ENCODE data around the gene MTERF2.

The MTERF2 gene

DNA sequence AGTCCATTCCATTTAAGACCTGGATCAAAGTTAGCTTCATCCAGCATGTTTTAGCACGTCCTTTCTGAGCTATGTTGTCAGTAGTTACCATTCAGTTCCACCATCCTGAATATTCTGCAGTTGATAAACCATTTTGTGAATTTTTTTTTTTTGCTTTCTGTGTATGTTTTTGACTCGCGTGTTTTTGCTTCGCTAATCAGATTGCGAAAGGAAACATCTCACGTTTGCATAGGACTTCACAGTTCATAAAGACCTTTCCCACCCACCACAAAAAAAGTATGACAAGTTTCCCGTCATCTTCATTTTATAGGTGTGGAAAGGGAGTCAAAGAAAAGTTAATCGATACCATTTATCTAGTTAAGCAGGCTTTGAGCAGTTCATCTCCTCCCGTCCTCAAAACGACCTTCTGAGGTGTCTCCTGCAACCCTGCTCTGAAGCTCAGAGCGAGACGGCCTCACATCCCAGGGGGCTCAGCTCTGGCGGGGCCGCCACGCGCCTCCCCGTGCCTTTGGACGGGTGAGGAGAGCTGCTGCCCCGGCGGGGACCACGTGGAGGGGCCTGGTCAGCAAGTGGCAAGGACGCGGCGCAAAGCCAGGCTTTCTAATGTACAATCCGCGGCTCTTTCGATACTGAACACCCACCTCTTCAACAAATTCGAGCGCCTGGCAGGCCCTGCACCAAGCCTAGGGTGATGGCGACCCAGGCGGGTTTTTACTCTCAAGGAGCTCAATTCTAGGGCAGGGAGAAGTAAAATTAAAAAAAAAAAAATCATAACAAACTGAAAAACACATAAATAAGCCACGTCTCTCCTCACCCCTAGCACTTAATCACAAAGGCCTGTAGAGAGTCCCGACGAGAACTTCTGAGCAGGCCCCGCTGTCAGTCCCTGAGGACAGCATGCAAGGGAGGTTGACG lies 32.2 kb downstream of the MTERF2 start:
- peak; percentile 50 for DNase-seq (ENCODE audit: low spot score)

DNA sequence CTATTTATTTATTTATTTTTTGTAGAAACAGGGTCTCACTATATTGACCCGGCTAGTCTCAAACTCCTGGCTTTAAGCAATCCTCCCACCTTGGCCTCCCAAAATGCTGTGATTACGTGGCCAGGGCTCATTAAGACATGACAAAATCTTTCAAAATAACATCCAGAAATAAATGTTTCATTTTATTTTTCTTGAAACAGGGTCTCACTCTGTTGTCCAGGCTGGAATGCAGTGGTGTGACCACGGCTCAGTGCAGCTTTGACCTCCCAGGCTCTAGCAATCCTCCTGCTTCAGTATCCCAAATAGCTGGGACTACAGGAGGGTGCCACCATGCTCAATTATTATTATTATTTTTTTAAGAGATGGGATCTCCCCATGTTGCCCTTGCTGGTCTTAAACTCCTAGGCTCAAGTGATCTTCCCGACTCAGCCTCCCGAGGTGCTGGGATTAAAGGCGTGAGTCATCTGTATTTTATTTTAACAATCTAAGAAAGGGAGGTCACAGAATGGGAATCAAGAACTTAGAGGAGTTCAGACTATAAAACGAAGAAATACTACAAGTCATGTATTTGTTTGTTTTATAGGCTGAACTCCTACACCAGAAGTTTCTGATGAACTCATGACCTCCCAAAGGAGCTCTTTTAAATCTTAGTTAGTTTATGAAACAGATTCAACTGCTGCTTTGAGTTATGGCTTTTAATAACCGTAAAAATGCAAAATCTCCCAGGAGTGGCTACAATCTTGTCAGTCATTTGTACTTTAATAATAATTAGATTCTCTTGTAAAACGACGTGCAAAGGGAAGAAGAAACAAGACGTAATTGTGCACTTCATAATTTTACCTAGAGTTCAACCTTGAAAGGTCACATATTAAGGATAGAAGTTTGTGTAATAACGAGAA lies 33.3 kb downstream of the MTERF2 start:
- no peak for DNase-seq (ENCODE audit: low spot score)

DNA sequence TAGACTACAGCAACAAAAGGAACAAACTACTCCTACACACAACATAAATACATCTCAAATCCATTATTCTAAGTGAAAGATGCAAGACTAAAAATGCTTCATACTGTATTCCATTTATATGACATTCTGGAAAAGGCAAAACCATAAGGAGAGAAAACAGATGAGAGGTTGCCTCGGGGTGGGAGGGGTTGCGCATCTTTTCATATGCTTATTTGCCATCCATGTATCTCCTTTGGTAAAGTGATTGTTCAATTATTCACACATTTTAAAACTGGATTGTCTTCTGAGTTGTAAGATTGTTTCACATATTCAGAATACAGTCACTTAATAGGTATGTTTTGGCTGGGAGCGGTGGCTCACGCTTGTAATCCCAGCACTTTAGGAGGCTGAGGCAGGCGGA lies 36.4 kb downstream of the MTERF2 start:
- no peak for DNase-seq (ENCODE audit: low spot score)

DNA sequence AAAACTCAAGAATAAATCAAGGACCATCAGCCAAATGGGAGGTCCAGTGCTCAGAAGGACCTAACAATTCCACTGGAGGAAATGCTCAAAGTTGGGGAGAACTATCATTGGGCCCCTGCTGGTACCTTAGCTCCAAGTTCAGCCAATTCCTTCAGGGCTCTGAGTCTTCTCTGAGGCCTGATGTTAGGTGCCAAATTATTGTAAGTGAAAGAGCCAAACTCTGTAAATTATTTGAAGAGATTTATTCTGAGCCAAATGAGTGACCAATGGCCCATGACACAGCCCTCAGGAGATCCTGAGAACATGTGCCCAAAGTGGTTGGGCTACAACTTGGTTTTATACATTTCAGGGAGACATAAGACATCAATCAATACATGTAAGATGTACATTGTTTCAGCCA lies 39.5 kb downstream of the MTERF2 start:
- DNase-seq (ENCODE audit: low spot score): no peak

DNA sequence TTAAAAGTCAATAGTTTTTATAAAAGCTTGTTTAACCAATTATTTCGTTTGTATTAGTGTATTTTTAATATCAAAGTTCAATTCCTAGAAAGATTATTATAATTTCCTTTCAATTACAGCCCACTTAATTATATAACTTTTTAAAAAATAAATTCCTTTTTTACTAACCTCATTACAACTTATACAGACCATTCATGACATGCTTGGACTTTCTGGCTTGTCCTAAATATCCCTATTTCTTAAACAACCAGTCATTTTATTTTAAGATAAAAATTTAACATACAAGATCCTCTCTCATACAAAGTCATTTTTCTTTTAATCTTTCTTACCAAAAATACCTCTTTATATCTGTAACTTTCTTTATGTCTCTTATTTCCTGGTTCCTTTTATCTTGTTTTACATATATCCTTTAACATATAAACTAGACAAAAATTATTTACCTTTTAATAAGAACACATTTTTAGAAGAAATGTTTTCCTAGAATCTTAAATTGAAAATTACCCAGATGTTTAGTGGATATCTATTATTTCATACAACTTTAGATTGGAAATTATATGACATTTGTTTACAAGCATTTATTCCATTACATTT lies 41.6 kb downstream of the MTERF2 start:
- DNase-seq (ENCODE audit: low spot score): no peak

DNA sequence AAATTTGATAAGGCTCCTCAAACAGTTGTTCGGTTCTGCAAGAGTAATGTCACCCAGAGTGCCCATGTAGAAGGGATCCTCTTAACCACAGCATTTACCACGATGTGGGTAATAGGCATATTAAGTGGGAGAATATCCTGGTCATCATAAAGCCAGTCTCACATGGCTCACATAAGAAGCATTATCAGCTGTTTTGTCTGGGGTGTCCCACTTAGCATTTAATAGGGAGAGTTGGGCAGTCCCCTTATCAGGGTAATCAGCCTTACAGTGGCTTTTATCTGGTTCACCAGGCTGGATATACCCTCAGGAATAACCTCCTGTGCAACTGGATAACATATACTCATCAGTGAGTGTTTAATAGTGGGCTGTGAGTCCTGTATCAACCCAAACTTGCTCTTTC lies 44.2 kb downstream of the MTERF2 start:
- no peak for DNase-seq (ENCODE audit: low spot score)

DNA sequence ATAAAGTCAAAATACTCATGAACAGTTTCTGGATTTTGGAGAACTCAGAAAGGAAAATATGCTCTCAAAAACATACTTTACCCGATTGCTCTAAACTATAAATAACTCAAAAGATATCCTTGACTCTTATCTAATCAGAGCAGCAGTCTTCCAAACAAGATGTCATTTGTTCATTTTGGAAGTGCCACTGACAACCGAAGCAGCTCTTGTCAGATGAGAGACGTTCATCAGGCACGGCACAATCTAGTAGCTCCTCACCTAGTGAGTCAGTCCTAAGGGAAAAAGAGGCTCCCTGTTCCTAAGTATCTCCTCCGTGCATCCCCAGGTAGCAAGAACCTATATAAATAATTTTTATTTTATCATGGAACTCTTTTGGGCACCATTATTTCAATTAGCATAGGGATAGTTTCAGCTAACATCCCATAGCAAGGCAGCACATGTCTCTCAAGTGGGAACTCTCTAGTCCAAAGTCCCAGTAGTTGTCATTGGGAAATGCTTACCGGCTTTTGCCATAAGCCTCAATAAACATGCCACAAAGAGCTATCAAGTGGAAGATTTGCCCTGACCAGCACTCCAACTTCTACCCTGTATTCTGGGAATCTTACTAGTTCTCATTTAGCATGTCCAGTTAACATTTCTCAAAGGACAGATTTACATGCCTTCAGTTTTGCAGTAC lies 45.3 kb downstream of the MTERF2 start:
- no peak for DNase-seq (ENCODE audit: low spot score)

DNA sequence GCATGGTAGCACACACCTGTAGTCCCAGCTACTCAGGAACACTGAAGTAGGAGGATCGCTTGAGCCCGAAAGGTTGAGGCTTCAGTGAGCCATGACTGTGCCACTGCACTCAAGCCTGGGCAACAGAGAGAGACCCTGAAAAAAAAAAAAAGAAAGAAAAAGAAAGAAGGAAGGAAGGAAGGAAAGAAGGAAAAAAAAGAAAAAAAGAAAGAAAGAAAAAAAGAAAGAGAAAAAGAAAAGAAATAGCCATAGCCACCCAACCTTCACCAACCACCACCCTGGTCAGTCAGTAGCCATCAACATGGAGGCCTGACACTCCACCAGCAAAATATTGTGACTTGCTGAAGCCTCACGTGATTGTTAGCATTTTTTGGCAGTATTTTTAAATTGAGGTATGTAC lies 52.7 kb downstream of the MTERF2 start:
- no peak for DNase-seq (ENCODE audit: low spot score)
